ENCODE measurements around the gene DPEP2NB.

DNA sequence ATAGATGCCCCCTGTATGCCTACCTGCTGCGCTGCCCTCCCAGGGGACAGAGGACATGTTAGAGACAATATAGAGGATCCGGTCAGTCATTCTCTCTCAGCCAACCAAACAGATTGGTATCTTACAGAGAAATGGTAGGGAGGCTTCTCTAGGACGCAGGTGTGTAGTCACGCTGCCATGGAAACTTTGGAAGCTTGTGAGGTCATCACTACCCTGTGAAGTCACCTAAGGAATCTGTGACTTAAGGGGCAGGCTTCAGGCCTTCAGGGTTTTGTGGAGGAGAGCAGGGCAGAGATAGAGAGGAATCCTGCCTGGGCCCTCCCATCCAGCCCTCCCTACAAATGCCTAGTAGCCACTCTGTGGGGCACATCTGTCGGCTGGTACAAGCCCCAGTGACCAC, at the start of gene DPEP2NB:
- no peak for TF ChIP-seq CTCF (IDR thresholded peaks at IDR 0.05; ENCODE audit: low read depth, low read length)
- no peak for TF ChIP-seq EZH2phosphoT487 (IDR thresholded peaks at IDR 0.05; ENCODE audit: low read depth)

Measured in OCI-LY3 (cell line).